Immature natural killer cell (primary cell): ENCODE results near the gene RBMS1. TPM values are rescaled to one million over a fixed set of nuclear protein-coding genes. Genes with fewer than 3 reads are reported as not detected.
"Not testable (repeated sequence)": the region's sequence is repeated elsewhere in the genome, so short reads cannot be mapped to it uniquely, and the experiment has no call there.

Source experiments
- DNase-seq, 3 donors: peaks; one replicate each; pipeline ENCODE4 v3.0.0; 2022; ENCODE audit warnings: mixed read lengths in 1 of 3
- H3K27ac Mint-ChIP-seq, 6 donors: one replicate each; pipeline ENCODE4 v1.8.0; 2020; ENCODE audit warnings: mixed read lengths in 6 of 6, mild to moderate bottlenecking in 5 of 6, inconsistent platforms in 4 of 6, moderate library complexity in 3 of 6
- H3K27me3 Mint-ChIP-seq, 3 donors: one replicate each; pipeline ENCODE4 v1.8.0; 2020 to 2021; ENCODE audit warnings: low read depth in 3 of 3, mild to moderate bottlenecking in 3 of 3, mixed read lengths in 3 of 3, moderate library complexity in 3 of 3, inconsistent platforms in 1 of 3
- H3K36me3 Mint-ChIP-seq, 3 donors: one replicate each; pipeline ENCODE4 v1.8.0; 2020; ENCODE audit warnings: mixed read lengths in 3 of 3, inconsistent platforms in 2 of 3, mild to moderate bottlenecking in 2 of 3
- H3K4me1 Mint-ChIP-seq, 2 donors: one replicate each; pipeline ENCODE4 v1.8.0; 2020; ENCODE audit warnings: inconsistent platforms in 2 of 2, mild to moderate bottlenecking in 2 of 2, mixed read lengths in 2 of 2, moderate library complexity in 1 of 2
- H3K4me3 Mint-ChIP-seq, 5 donors: one replicate each; pipeline ENCODE4 v1.8.0; 2020; ENCODE audit warnings: mild to moderate bottlenecking in 5 of 5, mixed read lengths in 5 of 5, inconsistent platforms in 3 of 5, moderate library complexity in 3 of 5
- H3K9me3 Mint-ChIP-seq, 6 donors: one replicate each; pipeline ENCODE4 v1.8.0; 2020; ENCODE audit warnings: mild to moderate bottlenecking in 6 of 6, mixed read lengths in 6 of 6, inconsistent platforms in 4 of 6, moderate library complexity in 3 of 6
- polyA plus RNA-seq, 3 donors: library from polyadenylated mRNA; unstranded; fragments of 300-500 nt; fragmentation: Illumina TruSeq; gene quantifications; one replicate each; pipeline ENCODE4 v1.2.3, GENCODE V29; 2021

RBMS1 gene
- polyA plus RNA-seq, 3 donors from 2014 or later: 80.0 to 172 (median 81.9) TPM

- peak overlapping the region; percentile 86 to 97 (median 92) for H3K4me3 Mint-ChIP-seq
- peaks cover 0 to 15% (median 5%) of the 10 kb centered on the region in 3 donors for H3K27me3 Mint-ChIP-seq
- H3K36me3 Mint-ChIP-seq: no peaks in the 10 kb centered on the region
- DNase-seq: no peak
- H3K9me3 Mint-ChIP-seq: no peaks in the 10 kb centered on the region
- peak overlapping the region in 3 of 6 donors; percentile 8 to 71 (median 13) for H3K27ac Mint-ChIP-seq
- peaks cover 7 to 19% of the 10 kb centered on the region in 2 donors for H3K4me1 Mint-ChIP-seq
Observed at GRCh38 chr2:160491911-160492371, 1.7 kb downstream of the RBMS1 start.

- no peak for DNase-seq
- Mint-ChIP-seq H3K27ac (no peak overlapping the region), H3K9me3 (no peaks in the 10 kb centered on the region), H3K36me3 (no peaks in the 10 kb centered on the region), H3K27me3 (peaks cover 0 to 15% (median 5%) of the 10 kb centered on the region in 3 donors), H3K4me1 (peaks cover 7 to 19% of the 10 kb centered on the region in 2 donors), H3K4me3 (peak overlapping the region in 2 of 5 donors; percentile 86 to 92)
Observed at GRCh38 chr2:160490733-160491685, 2.6 kb downstream of the RBMS1 start.

- no peak overlapping the region for H3K27ac Mint-ChIP-seq
- H3K4me1 Mint-ChIP-seq: peaks cover 5 to 14% of the 10 kb centered on the region in 2 donors
- H3K27me3 Mint-ChIP-seq: peaks cover 0 to 9% (median 4%) of the 10 kb centered on the region in 3 donors
- H3K36me3 Mint-ChIP-seq: no peaks in the 10 kb centered on the region
- DNase-seq: no peak
- H3K4me3 Mint-ChIP-seq: no peak overlapping the region
- no peaks in the 10 kb centered on the region for H3K9me3 Mint-ChIP-seq
Observed at GRCh38 chr2:160489111-160489510, 4.5 kb downstream of the RBMS1 start.

- H3K9me3 Mint-ChIP-seq, DNase-seq, H3K4me3 Mint-ChIP-seq, H3K36me3 Mint-ChIP-seq, H3K27ac Mint-ChIP-seq, H3K27me3 Mint-ChIP-seq: not testable (repeated sequence)
- peaks cover 4 to 12% of the 10 kb centered on the region in 2 donors for H3K4me1 Mint-ChIP-seq
Observed at GRCh38 chr2:160488289-160488688, 5.3 kb downstream of the RBMS1 start.

- Mint-ChIP-seq H3K4me1 (peaks cover 4 to 14% of the 10 kb centered on the region in 2 donors), H3K36me3 (no peaks in the 10 kb centered on the region), H3K9me3 (no peaks in the 10 kb centered on the region), H3K27ac (no peak overlapping the region), H3K4me3 (no peak overlapping the region), H3K27me3 (peaks cover 1 to 3% (median 3%) of the 10 kb centered on the region in 3 donors)
- DNase-seq: no peak
Observed at GRCh38 chr2:160486341-160486740, 7.3 kb downstream of the RBMS1 start.

- Mint-ChIP-seq H3K9me3 (no peaks in the 10 kb centered on the region), H3K36me3 (no peaks in the 10 kb centered on the region), H3K4me3 (no peak overlapping the region), H3K27me3 (peaks cover 0 to 5% (median 1%) of the 10 kb centered on the region in 3 donors), H3K4me1 (peaks cover 4 to 14% of the 10 kb centered on the region in 2 donors), H3K27ac (no peak overlapping the region)
- DNase-seq: no peak
Observed at GRCh38 chr2:160484859-160485520, 8.6 kb downstream of the RBMS1 start.

GRCh38 chr2:160482673-160483072, 10.9 kb downstream of the RBMS1 start:
- Mint-ChIP-seq H3K4me1 (peaks cover 4 to 14% of the 10 kb centered on the region in 2 donors), H3K27ac (peak overlapping the region in 3 of 6 donors; percentile 26 to 48 (median 38)), H3K4me3 (no peak overlapping the region), H3K36me3 (no peaks in the 10 kb centered on the region), H3K9me3 (no peaks in the 10 kb centered on the region), H3K27me3 (peaks cover 0 to 3% (median 1%) of the 10 kb centered on the region in 3 donors)
- DNase-seq: no peak

GRCh38 chr2:160479269-160479668, 14.3 kb downstream of the RBMS1 start:
- peaks cover 4 to 14% of the 10 kb centered on the region in 2 donors for H3K4me1 Mint-ChIP-seq
- H3K9me3 Mint-ChIP-seq: no peaks in the 10 kb centered on the region
- DNase-seq: no peak
- H3K36me3 Mint-ChIP-seq: no peaks in the 10 kb centered on the region
- no peak overlapping the region for H3K27ac Mint-ChIP-seq
- H3K4me3 Mint-ChIP-seq: no peak overlapping the region
- H3K27me3 Mint-ChIP-seq: peaks cover 0 to 4% (median 1%) of the 10 kb centered on the region in 3 donors

- no peaks in the 10 kb centered on the region for H3K36me3 Mint-ChIP-seq
- H3K4me3 Mint-ChIP-seq: no peak overlapping the region
- H3K27ac Mint-ChIP-seq: no peak overlapping the region
- H3K9me3 Mint-ChIP-seq: no peaks in the 10 kb centered on the region
- H3K27me3 Mint-ChIP-seq: peaks cover 0 to 4% (median 0%) of the 10 kb centered on the region in 3 donors
- DNase-seq: no peak
- peaks cover 4 to 14% of the 10 kb centered on the region in 2 donors for H3K4me1 Mint-ChIP-seq
Observed at GRCh38 chr2:160478660-160479059, 14.9 kb downstream of the RBMS1 start.

GRCh38 chr2:160477032-160477431, 16.6 kb downstream of the RBMS1 start:
- H3K27me3 Mint-ChIP-seq: peaks cover 0 to 4% (median 0%) of the 10 kb centered on the region in 3 donors
- DNase-seq: no peak
- no peak overlapping the region for H3K4me3 Mint-ChIP-seq
- H3K4me1 Mint-ChIP-seq: peaks cover 0 to 4% of the 10 kb centered on the region in 2 donors
- H3K9me3 Mint-ChIP-seq: no peaks in the 10 kb centered on the region
- no peak overlapping the region for H3K27ac Mint-ChIP-seq
- no peaks in the 10 kb centered on the region for H3K36me3 Mint-ChIP-seq

GRCh38 chr2:160474891-160475787, 18.5 kb downstream of the RBMS1 start:
- no peaks in the 10 kb centered on the region for H3K9me3 Mint-ChIP-seq
- no peak overlapping the region for H3K27ac Mint-ChIP-seq
- peaks cover 0 to 3% (median 2%) of the 10 kb centered on the region in 3 donors for H3K27me3 Mint-ChIP-seq

GRCh38 chr2:160474319-160474645, 19.3 kb downstream of the RBMS1 start:
- H3K27me3 Mint-ChIP-seq: peaks cover 0 to 3% (median 2%) of the 10 kb centered on the region in 3 donors

More at GRCh38 chr2:160474891-160475787, 18.5 kb downstream of the RBMS1 start:
- no peaks in the 10 kb centered on the region for H3K4me1 Mint-ChIP-seq
- H3K4me3 Mint-ChIP-seq: no peak overlapping the region
- DNase-seq: no peak
- H3K36me3 Mint-ChIP-seq: no peaks in the 10 kb centered on the region

More at GRCh38 chr2:160474319-160474645, 19.3 kb downstream of the RBMS1 start:
- Mint-ChIP-seq H3K4me1 (no peaks in the 10 kb centered on the region), H3K36me3 (no peaks in the 10 kb centered on the region), H3K4me3 (no peak overlapping the region), H3K9me3 (no peaks in the 10 kb centered on the region), H3K27ac (no peak overlapping the region)
- no peak for DNase-seq
